Stimulated activated CD8-positive, alpha-beta memory T cell treated with anti-CD3 and anti-CD28 coated beads, Interleukin-7, amount 100 ng/mL, for 4 hours (primary cell): Measurements from ENCODE around the gene CEP170.
"Not testable (repeated sequence)": the region's sequence is repeated elsewhere in the genome, so short reads cannot be mapped to it uniquely, and the experiment has no call there.

Source experiments
- DNase-seq, 2 donors: peaks; one replicate each; pipeline ENCODE4 v3.0.0-alpha.2; 2020; ENCODE audit warnings: low read depth in 2 of 2

Gene CEP170

GRCh38 chr1:243173758-243174369 lies 81.2 kb downstream of the CEP170 start:
- not testable (repeated sequence) for DNase-seq

GRCh38 chr1:243164911-243165310 lies 90.2 kb downstream of the CEP170 start:
- DNase-seq: not testable (repeated sequence)

- not testable (repeated sequence) for DNase-seq
Observed at GRCh38 chr1:243150906-243151305, 104.2 kb downstream of the CEP170 start.

GRCh38 chr1:243149120-243149519 lies 106.0 kb downstream of the CEP170 start:
- DNase-seq: not testable (repeated sequence)

GRCh38 chr1:243147351-243147750 lies 107.7 kb downstream of the CEP170 start:
- DNase-seq: not testable (repeated sequence)

DNA sequence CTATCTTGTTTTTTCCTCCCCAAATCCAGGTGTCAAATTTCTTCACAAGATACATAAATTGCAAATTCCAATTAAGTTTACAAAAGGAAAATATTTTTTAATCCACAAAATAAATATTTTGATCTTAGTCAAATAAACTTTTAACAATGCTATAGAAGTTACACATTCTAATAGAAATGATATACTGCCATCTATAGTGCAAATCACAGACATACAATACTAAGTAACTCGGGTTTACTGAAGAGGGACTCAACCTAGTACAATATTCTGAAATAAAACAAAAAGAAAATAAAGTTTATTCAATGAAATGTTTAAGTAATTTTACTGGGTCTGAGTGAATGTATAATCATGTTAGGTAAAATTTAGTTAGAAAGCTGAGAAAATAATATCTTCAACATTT lies 114.6 kb downstream of the CEP170 start:
- not testable (repeated sequence) for DNase-seq

DNA sequence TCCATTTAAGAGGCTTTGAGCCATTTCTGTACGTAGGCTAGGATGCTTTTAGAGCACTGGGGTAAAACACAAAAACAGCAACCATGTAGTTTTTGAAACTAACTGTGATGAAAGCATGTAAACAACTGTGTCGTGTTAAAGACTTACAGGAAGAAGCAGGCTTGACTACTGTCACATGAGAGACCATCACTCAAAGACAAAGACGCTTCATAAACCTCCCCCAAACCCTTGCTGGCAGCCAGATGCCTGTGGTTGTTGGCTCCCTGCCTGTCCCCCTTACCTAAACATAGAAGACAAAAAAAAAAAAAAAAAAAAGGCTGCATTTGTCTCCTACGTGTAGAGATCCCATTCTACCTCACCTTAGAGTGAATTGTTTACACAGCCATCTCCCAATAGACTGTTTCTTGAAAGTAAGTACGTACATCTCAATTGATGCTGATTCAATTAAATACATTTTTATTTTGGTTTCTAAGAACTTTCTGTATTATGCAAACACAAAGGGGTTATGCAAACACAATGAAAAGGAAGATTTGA lies 132.1 kb downstream of the CEP170 start:
- DNase-seq: not testable (repeated sequence)

- not testable (repeated sequence) for DNase-seq
Observed at GRCh38 chr1:243121939-243122338, 133.1 kb downstream of the CEP170 start.

- DNase-seq: not testable (repeated sequence)
Observed at GRCh38 chr1:243118601-243119322, 136.3 kb downstream of the CEP170 start.

GRCh38 chr1:243116187-243116586 lies 138.9 kb downstream of the CEP170 start:
- not testable (repeated sequence) for DNase-seq

- DNase-seq: not testable (repeated sequence)
Observed at GRCh38 chr1:243114769-243115168, 140.3 kb downstream of the CEP170 start.

GRCh38 chr1:243114059-243114713 lies 140.9 kb downstream of the CEP170 start:
- DNase-seq: not testable (repeated sequence)

GRCh38 chr1:243107171-243107570 lies 147.9 kb downstream of the CEP170 start:
- not testable (repeated sequence) for DNase-seq

- DNase-seq: not testable (repeated sequence)
Observed at GRCh38 chr1:243105652-243106332, 149.3 kb downstream of the CEP170 start.

DNA sequence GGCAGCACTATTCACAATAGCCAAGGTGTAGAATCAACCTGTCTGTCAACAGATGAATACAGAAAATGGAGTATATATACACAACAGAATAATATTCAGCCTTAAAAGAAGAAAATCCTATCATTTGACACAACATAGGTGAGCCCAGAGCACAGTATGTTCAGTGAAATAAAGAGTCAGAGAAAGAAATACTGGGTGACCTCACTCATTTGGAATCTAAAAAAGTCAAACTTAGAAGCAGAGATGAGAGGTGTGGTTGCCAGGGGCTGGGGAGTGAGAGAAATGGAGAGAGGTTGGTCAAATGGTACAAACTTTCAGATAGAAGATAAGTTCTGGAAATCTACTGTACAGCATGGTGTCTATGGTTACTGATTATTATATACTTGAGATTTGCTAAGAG lies 150.0 kb downstream of the CEP170 start:
- DNase-seq: not testable (repeated sequence)

GRCh38 chr1:243104452-243104851 lies 150.6 kb downstream of the CEP170 start:
- not testable (repeated sequence) for DNase-seq

DNA sequence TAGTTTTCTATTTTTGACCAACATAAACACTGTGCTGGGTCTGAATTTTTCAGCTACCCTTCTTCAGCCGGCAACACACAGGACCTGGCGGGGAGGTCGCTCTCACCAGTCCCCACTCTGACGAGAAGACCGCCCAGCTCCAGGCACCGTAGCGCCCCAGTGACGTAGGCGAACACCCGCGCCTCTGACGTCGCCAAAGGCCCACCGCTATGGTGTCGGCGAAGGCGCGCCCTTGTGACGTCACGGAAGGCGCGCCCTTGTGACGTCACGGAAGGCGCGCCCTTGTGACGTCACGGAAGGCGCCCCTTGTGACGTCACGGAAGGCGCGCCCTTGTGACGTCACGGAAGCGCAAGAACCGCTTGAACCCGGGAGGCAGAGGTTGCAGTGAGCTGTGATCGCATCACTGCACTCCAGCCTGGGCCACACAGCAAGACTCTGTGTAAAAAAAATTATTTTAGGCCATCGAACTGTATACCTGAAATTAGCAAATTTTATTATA lies 153.5 kb downstream of the CEP170 start:
- peak; percentile 63 to 64 for DNase-seq

GRCh38 chr1:243087368-243087767 lies 167.7 kb downstream of the CEP170 start:
- not testable (repeated sequence) for DNase-seq
